Measurements from ENCODE around the gene CKAP5. TPM values are rescaled to one million over a fixed set of nuclear protein-coding genes. Genes with fewer than 3 reads are reported as not detected.

CKAP5 gene
- total RNA-seq, 1 experiment from 2014 or later = 65.4 TPM

DNA sequence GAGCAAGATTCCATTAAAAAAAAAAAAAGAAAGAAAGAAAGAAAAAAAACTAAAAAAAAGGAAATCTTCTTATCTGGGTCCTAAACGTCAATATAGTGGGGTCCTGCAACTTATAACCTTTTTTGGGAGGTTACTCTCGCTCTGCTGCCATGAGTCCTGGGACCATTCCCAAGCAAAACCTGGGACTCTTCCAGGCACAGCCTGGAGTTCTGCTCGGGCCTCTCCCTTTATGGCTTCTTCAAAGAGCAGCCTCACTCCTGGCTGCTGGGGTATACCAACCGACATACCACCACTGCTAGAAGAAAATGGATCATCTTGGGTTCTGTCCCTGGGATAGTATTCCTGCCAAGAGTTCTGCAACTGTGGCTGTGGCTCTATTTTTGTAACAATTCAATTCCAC is 14.1 kb upstream of the CKAP5 start:
- Histone ChIP-seq H3K9me3 (no peaks in the 10 kb centered on the region; the same call in 1 of the 2 replicates), H3K36me3 (no peaks in the 10 kb centered on the region), H3K27me3 (no peaks in the 10 kb centered on the region), H3K4me3 (no peak overlapping the region)
- DNase-seq = no peak

DNA sequence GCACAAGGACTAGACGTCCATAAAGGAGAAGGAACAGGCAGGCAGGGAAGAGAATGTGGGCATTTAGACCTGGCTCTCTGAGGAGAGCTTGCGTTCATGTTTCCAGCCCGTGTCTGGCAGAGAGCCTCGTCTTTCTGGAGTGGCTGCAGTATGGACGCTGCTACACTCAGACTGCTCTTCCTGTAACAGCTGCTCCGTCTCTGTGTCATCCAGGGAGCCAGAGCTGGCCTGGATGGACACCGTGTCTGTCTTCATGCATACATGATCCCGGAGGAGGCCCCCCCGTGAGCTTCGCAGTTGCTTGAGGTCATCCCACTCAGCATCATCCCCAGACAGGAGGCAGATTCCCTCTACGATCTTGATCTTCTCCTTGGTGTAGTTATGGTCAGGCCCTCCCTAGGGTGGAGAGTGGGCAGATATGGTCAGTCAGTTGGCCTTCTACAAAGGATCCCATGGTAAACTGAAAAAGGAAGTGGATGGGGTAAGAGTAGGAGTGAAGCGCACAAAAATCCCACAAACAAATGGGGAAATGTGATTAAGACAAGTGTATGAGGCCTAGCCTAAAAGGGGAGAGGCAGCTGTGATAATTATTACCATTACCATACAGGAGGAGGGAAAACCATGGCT is 13.0 kb upstream of the CKAP5 start:
- Histone ChIP-seq H3K9me3 (no peaks in the 10 kb centered on the region; the same call in 1 of the 2 replicates), H3K4me3 (no peak overlapping the region), H3K27me3 (no peaks in the 10 kb centered on the region), H3K36me3 (no peaks in the 10 kb centered on the region)
- DNase-seq = no peak

DNA sequence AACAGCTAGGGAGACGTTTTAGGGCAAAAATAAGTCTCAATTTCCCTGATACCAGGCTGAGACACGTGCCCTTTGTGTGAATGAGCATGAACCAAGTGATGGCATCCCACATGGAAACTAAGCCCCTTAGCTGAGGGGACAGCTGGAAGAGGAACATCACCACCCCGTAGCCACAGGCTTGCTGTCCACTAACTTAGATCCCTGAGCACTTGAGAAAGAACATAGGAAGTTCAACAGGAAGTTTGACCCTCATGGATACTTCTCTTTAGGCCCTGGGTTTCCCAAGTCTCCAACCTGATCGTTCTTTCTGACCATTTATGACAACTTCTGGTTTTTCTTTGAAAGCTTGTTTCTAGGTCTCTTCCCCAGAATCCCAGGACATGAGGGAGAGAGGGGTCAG is 11.6 kb upstream of the CKAP5 start:
- DNase-seq = no peak
- Histone ChIP-seq H3K9me3 (no peaks in the 10 kb centered on the region), H3K36me3 (no peaks in the 10 kb centered on the region), H3K27me3 (no peaks in the 10 kb centered on the region), H3K4me3 (no peak overlapping the region)

DNA sequence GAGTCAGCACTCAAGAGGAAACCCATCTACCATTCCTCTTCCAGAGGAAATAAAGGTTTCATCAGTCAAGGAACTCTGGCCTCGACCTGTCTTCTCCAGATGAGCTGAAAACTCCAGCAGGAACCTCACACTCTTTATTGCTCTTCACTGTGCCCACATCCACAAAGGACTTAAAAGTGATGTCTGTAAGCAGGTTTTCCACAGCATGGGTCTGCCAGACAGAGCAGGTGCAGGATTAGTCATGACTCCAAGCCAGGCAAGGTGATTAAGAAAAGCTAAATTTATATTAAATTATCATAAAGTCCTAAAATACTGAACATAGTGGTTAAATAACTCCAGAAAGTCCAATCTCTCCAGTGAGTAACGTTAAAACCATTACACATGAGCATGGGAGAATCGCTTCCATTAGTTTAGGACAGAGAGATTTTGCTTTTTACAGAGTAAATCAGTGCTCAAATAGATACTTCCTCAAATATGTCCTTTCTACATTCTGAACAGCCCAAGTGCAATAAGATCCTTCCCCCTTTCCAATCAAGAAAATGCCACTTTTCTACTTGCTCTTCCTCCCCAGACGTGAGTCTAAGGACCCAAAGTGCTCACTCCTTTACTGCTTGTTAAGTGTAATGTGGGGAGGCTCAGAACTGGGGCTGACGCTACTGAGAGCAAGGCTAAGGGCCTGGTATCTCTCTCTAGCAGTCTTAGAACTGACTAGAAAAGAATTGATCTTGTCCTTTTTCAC is 10.7 kb upstream of the CKAP5 start:
- no peak overlapping the region for H3K4me3 ChIP-seq
- no peaks in the 10 kb centered on the region for H3K9me3 ChIP-seq
- H3K36me3 ChIP-seq = no peaks in the 10 kb centered on the region
- H3K27me3 ChIP-seq = no peaks in the 10 kb centered on the region
- DNase-seq = no peak

DNA sequence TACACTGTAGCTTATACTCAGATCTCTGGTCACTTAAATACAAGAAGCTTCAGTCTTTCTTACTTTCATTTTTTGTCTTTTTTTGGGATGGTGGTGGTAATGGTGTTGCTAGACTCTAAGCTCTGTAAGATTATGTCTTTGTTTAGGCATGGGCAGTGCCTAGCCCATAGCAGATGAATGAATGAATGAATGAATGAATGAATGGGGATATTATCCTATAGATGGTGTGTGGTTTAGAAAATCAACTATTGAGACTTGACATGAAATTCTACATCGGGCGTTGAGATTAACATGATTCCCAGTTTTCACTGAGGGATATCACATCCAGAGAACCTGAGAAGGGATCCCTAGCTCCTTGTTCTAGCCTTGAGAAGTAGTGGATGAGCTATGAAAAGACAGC is 9.8 kb upstream of the CKAP5 start:
- H3K27me3 ChIP-seq = no peaks in the 10 kb centered on the region
- no peaks in the 10 kb centered on the region for H3K9me3 ChIP-seq
- H3K4me3 ChIP-seq = no peak overlapping the region
- H3K36me3 ChIP-seq = no peaks in the 10 kb centered on the region
- no peak for DNase-seq

DNA sequence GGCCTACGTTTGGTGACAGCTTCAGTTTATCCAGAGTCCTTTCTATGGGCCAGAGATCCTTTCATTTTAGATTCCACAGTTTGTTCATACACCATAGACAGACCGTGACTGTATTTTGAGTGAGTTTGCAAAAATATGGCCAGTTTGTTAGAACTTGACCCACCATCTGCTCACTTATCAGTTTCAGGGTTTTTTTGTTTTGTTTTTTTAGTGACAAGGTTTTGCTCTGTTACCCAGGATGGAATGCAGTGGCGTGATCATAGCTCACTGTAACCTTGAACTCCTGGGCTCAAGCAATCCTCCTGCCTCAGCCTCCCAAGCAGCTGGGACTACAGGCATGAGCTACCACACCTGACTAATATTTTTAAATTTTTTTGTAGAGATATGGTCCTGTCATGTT is 9.1 kb upstream of the CKAP5 start:
- H3K4me3 ChIP-seq = no peak overlapping the region
- no peak for DNase-seq
- H3K36me3 ChIP-seq = no peaks in the 10 kb centered on the region
- no peaks in the 10 kb centered on the region for H3K9me3 ChIP-seq
- no peaks in the 10 kb centered on the region for H3K27me3 ChIP-seq

DNA sequence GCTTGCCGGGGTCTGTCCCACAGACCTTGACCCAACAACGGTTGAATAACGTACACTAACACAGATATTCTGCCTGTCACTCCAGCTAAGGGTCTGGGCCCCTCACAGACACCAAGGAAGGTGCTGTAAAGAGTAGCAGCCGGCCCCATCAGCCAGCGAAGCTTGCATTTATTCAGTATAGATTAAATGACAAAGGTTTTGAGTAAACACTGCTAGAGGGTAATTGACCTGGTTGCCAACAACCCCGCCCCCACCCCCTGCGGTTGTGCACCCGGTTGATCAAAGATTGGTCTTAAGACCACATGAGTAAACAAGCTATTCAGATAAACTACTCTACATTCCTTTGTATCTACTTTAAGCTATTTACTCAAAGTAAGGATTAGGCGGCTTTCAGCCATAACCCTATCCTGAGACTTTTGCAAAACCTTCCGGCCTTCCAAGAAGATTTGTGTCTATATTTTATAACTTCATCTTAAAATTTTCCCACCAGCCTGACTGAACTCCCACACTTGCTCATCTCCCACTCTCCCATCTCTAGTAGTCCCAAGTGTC is 4.8 kb upstream of the CKAP5 start:
- no peaks in the 10 kb centered on the region for H3K27me3 ChIP-seq
- no peaks in the 10 kb centered on the region for H3K36me3 ChIP-seq
- DNase-seq = peak; percentile 3
- H3K9me3 ChIP-seq = no peaks in the 10 kb centered on the region
- H3K4me3 ChIP-seq = no peak overlapping the region

DNA sequence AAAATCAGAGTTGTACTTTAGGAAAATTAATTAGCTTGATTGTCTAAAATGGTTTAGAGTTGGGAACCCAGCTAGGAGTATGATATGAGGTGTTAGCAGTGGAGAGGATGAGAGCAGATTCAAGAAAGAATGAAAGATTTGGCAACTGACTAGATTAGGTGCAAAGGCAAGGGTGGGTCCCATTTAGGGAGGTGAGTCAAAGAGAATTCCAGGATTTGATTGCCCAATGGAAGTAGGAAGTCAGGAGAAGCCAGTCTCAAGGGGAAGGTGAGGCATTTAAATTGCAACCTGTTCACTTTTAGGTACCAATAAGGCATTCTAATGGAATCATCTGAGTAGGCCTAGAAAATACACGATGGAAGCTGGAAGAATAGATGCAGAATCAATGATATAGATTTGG is 3.6 kb upstream of the CKAP5 start:
- Histone ChIP-seq H3K9me3 (no peaks in the 10 kb centered on the region), H3K36me3 (0 out of 2 replicates have a peak, but pooled peaks cover under 1% of the 10 kb centered on the region), H3K27me3 (no peaks in the 10 kb centered on the region), H3K4me3 (no peak overlapping the region)
- DNase-seq = no peak

DNA sequence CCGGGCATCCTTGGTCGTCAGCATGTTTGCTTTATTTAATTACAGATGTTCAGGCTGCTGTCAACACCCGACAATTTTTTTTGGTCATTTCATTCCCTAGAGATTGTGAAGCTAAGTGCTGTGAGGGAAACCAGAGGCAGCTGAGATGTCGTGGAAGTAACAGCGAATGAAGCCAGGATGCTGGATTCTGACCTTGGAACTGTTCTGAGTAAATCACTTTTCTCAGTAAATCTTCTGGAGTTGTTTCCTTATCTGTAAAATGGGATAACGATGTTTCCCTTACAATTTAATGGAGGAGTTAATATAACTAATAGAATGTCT is 390 bp upstream of the CKAP5 start:
- DNase-seq = no peak
- H3K36me3 ChIP-seq = peaks cover 15% of the 10 kb centered on the region
- H3K9me3 ChIP-seq = no peaks in the 10 kb centered on the region
- peak overlapping the region; percentile 87 for H3K4me3 ChIP-seq
- no peaks in the 10 kb centered on the region for H3K27me3 ChIP-seq

DNA sequence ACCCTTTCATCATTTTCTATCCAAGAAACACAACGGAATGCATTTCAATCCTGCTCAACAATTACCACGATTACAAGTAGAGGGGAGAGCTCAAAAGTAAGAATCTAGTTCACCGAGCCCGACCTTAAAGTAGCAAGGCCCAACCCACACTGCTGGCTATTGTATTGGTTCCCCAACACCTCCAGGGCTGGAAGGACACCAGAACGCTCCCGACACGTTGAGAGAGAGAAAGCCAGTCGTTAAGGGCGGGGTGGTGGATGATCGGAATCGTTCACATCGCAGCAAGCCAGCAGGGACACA is 690 bp downstream of the CKAP5 start:
- H3K4me3 ChIP-seq = peak overlapping the region; percentile 87
- DNase-seq = no peak

DNA sequence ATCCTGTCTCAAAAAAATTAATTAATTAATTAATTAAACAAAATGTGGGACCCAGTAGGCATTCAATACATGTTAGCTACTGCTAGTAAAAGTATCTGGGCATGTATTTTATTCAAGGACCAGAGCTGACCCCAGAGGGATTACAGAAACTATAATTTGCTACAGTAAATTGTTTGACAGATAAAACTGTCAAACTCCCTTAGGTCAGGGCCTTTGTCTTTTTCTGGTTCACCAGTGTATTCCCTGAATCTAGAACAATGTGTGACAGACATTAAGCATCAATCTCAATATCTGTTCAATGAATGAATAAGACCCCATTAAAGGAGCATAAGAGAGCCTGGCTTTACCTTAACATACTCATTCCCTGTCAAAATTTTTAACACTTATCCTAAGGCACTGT is 6.0 kb downstream of the CKAP5 start:
- Histone ChIP-seq H3K4me3 (no peak overlapping the region), H3K27me3 (no peaks in the 10 kb centered on the region), H3K36me3 (peaks cover 49% of the 10 kb centered on the region), H3K9me3 (no peaks in the 10 kb centered on the region)
- no peak for DNase-seq

More for the DNA sequence above, 690 bp downstream of the CKAP5 start:
- no peaks in the 10 kb centered on the region for H3K27me3 ChIP-seq
- peaks cover 23% of the 10 kb centered on the region for H3K36me3 ChIP-seq
- no peaks in the 10 kb centered on the region for H3K9me3 ChIP-seq

DNA sequence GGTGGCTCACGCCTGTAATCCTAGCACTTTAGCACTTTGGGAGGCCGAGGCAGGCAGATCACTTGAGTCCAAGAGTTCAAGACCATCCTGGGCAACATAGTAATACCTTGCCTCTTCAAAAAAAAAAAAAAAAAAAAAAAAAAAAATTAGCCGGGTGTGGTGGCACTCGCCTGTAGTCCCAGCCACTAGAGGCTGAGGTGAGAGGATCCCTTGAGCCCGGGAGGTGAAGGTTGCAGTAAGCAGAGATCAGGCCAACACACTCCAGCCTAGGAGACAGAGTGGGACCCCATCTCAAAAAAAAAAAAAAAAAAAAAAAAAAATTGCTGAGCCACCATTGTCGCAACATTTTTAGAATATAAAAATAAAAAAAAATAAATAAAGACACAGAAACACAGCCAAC is 7.6 kb downstream of the CKAP5 start:
- Histone ChIP-seq H3K9me3 (no peaks in the 10 kb centered on the region), H3K27me3 (no peaks in the 10 kb centered on the region), H3K36me3 (peaks cover 47% of the 10 kb centered on the region), H3K4me3 (no peak overlapping the region)
- no peak for DNase-seq

DNA sequence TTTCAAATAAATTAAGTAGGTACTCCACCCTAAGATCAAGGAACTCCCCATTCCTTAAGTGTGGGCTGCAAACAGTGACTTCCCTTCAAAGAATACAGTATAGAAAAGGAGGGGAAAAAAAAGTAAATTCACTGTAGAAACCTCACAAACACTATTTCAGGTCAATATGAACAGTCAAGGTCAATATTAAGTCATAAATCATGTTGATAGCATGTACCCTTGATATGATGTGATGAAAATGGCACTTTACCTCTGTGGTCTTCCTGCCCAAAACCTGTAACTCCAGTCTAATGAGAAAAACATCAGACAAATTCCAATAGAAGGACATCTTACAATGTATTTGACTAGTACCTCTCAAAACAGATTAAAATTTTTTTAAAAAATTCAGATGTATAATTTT is 8.2 kb downstream of the CKAP5 start:
- H3K27me3 ChIP-seq = no peaks in the 10 kb centered on the region
- H3K9me3 ChIP-seq = no peaks in the 10 kb centered on the region
- no peak overlapping the region for H3K4me3 ChIP-seq
- DNase-seq = no peak
- H3K36me3 ChIP-seq = peaks cover 45% of the 10 kb centered on the region

DNA sequence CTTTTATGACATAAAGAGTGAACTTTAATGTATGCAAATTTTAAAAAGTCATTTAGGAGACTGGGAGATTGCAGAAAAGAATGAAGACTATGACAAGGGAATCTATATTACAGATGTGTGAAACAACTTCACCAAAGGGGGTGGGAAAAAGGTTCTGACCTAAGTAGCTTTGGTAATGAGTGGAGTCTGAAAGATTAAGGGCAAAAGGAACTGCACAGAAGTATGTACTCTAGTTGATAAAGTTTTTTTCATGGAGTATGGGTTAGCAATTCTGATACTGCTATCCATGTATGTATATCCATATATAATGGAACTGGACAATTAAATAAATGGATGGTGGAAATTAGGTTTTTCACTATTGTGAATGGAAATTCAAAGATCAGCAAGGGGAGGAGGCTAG is 9.2 kb downstream of the CKAP5 start:
- H3K27me3 ChIP-seq = no peaks in the 10 kb centered on the region

DNA sequence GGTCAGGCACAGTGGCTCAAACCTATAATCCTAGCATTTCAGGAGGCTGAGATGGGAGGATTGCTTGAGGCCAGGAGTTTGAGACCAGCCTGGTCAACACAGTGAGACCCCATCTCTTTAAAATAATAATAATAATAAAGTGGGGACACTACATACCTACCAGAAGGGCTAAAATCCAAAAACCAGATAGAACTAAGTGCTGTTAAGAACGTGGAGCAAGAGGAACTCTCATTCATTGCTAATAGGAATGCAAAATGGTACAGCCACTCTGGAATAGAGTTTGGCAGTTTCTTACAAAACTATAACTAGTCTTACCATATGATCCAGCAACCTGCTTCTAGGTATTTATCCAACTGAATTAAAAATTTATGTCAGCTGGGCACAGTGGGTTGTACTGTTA is 9.6 kb downstream of the CKAP5 start:
- Histone ChIP-seq H3K9me3 (no peaks in the 10 kb centered on the region), H3K4me3 (no peak overlapping the region), H3K36me3 (peaks cover 37% of the 10 kb centered on the region), H3K27me3 (no peaks in the 10 kb centered on the region)
- DNase-seq = no peak

More for the DNA sequence above, 9.2 kb downstream of the CKAP5 start:
- Histone ChIP-seq H3K9me3 (no peaks in the 10 kb centered on the region), H3K36me3 (peaks cover 38% of the 10 kb centered on the region), H3K4me3 (no peak overlapping the region)
- no peak for DNase-seq

DNA sequence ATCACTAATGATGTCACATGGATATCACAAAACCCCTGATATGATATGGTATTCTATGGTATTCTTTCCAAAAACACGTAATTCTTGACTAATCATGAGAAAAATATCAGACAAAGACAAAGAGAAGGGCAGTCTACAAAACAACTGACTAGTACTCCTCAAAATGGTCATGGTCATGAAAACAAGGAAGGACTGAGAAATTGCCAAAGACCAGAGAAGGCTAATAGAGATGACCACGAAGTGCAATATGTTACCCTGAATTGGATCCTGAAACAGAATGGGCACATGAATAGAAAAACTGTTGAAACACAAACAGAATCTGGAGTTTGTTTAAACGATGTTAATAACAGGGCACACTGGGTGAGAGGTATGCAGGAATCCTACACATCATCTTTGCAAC is 10.2 kb downstream of the CKAP5 start:
- no peak for DNase-seq
- H3K27me3 ChIP-seq = no peaks in the 10 kb centered on the region

DNA sequence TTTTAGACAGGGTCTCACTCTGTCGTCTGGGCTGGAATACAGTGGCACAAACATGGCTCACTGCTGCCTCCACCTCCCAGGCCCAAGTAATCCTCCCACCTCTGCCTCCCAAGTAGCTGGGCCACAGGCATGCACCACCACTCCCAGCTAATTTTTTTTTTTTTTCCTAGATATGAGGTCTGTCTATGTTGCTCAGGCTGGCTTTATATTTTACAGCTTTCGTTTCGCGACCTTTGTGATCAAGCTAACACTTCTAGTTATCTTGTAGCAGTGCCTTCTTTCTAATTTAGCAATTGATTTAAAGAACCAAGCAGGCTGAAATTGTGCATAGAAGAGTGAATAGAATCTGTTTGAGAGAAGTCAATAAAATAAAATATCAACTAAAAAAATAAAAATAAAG is 11.3 kb downstream of the CKAP5 start:
- DNase-seq = no peak
- Histone ChIP-seq H3K4me3 (no peak overlapping the region), H3K27me3 (no peaks in the 10 kb centered on the region), H3K9me3 (no peaks in the 10 kb centered on the region; the same call in 1 of the 2 replicates), H3K36me3 (peaks cover 33% of the 10 kb centered on the region)

More for the DNA sequence above, 10.2 kb downstream of the CKAP5 start:
- Histone ChIP-seq H3K9me3 (no peaks in the 10 kb centered on the region; the same call in 1 of the 2 replicates), H3K36me3 (peaks cover 35% of the 10 kb centered on the region), H3K4me3 (no peak overlapping the region)
